Measurements from ENCODE around the gene N4BP3.

Gene N4BP3

GRCh38 chr5:178145965-178146820 is 32.9 kb downstream of the N4BP3 start:
- peak; percentile 50 to 54 for DNase-seq (ENCODE audit: low read depth in 2 of 2)
- no peak overlapping the region for H3K4me3 ChIP-seq (replicated peaks in 1 of 2; ENCODE audit: low read depth in 2 of 2, low read length in 2 of 2)
- peak; percentile 76 for TF ChIP-seq CTCF (IDR thresholded peaks at IDR 0.05; ENCODE audit: low read depth, low read length)

- DNase-seq (ENCODE audit: low read depth in 2 of 2) = no peak
- no peak overlapping the region for H3K4me3 ChIP-seq (replicated peaks in 1 of 2; ENCODE audit: low read depth in 2 of 2, low read length in 2 of 2)
- TF ChIP-seq CTCF (IDR thresholded peaks at IDR 0.05; ENCODE audit: low read depth, low read length) = no peak
These were observed 34.1 kb downstream of the N4BP3 start for GRCh38 chr5:178147406-178147805.

GRCh38 chr5:178149199-178149932 is 36.0 kb downstream of the N4BP3 start:
- no peak for DNase-seq (ENCODE audit: low read depth in 2 of 2)
- TF ChIP-seq CTCF (IDR thresholded peaks at IDR 0.05; ENCODE audit: low read depth, low read length) = no peak
- no peak overlapping the region for H3K4me3 ChIP-seq (replicated peaks in 1 of 2; ENCODE audit: low read depth in 2 of 2, low read length in 2 of 2)

GRCh38 chr5:178150977-178151734 is 37.8 kb downstream of the N4BP3 start:
- no peak overlapping the region for H3K4me3 ChIP-seq (replicated peaks in 1 of 2; ENCODE audit: low read depth in 2 of 2, low read length in 2 of 2)
- TF ChIP-seq CTCF (IDR thresholded peaks at IDR 0.05; ENCODE audit: low read depth, low read length) = no peak
- DNase-seq (ENCODE audit: low read depth in 2 of 2) = no peak

- no peak for DNase-seq (ENCODE audit: low read depth in 2 of 2)
- no peak for TF ChIP-seq CTCF (IDR thresholded peaks at IDR 0.05; ENCODE audit: low read depth, low read length)
These were observed 39.4 kb downstream of the N4BP3 start for GRCh38 chr5:178152491-178153444.

More at GRCh38 chr5:178152491-178153444, 39.4 kb downstream of the N4BP3 start:
- peak overlapping the region; percentile 68 to 74 for H3K4me3 ChIP-seq (replicated peaks in 1 of 2; ENCODE audit: low read depth in 2 of 2, low read length in 2 of 2)

Measured in cardiac fibroblast (primary cell).